HG02981 (cell line): Measurements from ENCODE around the gene RNF213.

Experiments
- ATAC-seq: cut with Tn5 transposase; IDR thresholded peaks from one replicate; pipeline ENCODE4 v1.9.1; 2021; ENCODE audit warnings: mild to moderate bottlenecking, moderate library complexity; ENCODE audit not compliant: unreplicated experiment

RNF213 gene

GRCh38 chr17:80445007-80445725 lies 184.5 kb downstream of the RNF213 start:
- no peak for ATAC-seq

DNA sequence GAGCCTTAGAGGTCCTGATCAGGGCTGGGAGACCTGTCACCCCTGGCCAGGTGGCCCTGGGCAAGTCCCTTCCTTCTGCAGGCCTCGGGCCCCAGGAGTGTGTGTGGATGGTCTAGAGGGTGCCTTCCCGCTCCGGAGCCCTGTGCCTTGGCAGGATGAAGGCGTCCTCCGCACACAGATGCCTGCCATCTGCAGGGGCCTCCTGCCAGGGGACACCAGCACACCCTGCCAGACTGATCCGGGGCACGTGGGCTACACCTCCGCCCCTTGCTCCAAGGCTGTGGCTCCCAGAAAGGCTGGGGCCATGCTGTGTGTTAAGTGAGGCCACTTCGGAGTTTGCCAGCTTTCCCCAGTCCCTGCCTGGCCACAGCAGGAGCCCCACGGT lies 185.1 kb downstream of the RNF213 start:
- no peak for ATAC-seq

DNA sequence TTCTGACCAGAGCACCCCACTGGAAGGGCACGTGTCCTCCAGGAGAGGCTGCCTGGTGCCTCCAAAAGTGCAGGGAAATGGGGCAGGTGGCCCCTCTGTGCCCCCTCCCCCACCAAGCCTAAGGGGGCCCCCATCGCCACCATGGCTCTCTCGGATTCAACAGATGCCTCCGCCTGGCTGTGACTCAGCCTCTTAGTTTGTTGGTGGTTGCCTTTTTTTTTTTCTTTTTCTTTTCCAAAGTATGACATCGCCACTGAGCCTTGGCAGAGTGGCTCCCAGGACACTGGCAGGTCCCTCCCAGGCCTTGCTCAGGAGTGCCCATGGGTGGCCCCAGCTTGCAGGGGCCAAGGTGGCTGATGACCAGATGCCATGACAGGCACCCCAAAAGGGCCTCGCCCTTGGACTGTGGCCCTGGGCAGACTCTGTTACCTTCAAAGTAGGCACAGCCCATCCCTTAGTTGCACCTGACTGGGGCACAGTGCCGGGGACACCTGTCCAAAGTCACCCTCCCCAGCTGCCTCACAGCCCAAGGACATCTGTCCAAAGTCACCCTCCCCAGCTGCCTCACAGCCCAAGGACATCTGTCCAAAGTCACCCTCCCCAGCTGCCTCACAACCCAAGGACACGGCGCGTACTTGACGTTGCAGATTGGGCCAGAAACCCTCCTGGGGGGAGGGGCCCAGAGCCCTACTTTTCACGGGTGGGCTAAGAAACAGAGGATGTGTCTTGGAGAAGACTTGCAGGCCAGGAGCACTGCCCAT lies 186.2 kb downstream of the RNF213 start:
- ATAC-seq, result no peak

- no peak for ATAC-seq
Observed at GRCh38 chr17:80447790-80448189, 187.1 kb downstream of the RNF213 start.
